ENCODE results near the gene OSM.

GRCh38 chr22:30293026-30293425 is 26.4 kb upstream of the OSM start:
- TF ChIP-seq POLR2AphosphoS5 (IDR thresholded peaks at IDR 0.05; ENCODE audit: low read depth, low read length) = no peak
- TF ChIP-seq POLR2A (IDR thresholded peaks at IDR 0.05; ENCODE audit: low read depth, low read length) = no peak

Data from GM12892 (cell line).